SK-N-DZ (cell line): ENCODE results near the gene NXNL2.

Source experiments
- DNase-seq: peaks from one replicate; pipeline ENCODE4 v3.0.0-alpha.2; 2015; ENCODE audit warnings: low spot score

Gene NXNL2

DNA sequence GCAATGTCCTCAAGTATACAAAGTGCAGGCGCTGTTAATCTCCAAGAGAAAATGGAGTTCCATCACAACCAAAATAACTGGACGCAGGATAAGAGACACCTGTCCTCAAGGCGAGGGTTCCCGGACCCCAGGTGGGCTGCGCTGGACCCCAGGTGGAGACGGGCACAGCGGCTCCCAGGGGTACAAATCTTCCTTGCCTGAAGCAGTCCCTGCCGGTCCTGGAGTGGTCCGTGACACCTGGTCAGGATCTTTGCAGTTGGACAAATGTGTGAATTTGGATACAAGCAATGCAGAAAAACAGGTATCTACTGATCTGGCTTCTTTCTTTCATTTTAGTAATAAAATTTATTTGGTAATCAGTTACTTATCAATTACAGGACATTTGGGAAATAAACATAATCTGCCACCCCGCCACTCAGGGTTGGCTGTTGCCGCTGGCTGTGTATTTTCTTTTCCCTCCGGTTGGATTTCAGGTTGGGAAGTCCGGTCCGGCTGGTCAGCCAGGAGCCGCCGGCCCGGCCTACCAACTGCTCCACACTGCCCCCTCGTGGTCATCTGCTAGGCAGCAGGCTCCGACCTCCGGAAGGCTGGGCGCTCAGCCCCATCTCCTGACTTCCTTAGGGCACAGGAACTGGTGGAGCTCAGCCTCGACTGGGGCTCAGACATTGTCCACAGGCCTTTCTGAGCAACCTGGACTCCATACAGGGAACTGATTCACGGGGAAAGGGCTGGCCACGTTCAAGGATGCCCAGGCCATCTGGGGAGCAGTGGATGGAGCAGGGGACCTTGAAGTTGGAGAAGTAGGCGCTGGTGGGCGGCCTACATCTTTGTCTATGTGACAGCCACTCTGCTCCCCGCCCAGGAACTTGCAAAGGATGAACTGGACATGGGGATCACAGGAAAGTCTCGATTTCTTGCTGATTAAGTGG is 43.4 kb downstream of the NXNL2 start:
- peak; percentile 17 for DNase-seq

DNA sequence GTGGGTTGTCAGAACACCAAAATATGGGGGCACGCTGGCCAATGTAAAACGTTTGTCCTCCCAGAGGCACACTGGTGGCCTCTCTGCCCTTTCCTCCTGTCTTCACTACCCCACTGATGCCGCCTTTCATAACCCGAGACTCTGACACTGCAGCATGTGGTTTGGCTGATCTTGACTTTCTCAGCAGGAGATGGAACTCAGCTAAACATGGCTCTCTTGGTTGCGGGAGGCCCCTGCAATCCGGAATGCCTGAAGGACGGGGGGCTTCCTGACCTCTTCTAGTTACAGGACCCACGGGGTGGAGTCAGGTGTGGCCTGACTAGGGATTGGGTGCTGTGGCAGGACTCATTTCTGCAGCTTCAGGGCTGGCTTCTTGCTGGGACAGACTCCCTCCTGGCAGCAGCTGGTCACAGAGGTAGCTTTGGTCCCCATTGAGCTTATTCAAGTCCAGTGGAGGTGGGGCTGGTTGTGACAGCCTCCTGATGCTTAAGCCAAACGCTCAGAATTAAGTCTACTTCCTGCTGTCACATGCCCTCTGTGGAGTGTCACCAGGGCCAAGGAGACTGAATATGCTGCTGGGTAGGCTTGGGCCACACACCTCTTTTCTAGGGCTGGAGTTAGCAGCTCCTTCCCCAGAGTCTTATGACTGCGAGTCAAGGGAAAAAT is 44.2 kb downstream of the NXNL2 start:
- DNase-seq: no peak

DNA sequence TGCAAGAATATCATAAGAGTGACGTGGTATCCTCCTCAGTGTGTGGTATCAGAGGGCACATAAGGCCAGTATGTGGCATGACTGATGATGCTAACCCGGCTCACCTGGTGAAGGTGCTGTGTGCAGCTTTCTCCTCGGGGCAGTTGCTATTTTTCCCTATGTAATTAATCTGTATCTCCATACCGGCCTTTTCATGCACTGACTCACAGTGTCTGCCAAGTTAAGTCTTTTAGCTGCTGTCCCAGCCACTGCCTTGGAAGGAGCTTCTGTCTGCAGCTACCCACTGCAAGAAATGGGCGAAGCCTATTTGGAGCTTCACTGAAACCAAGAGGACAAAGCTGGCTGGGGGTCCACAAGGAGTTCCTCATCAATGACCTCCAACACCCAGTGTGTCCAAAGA is 46.0 kb downstream of the NXNL2 start:
- no peak for DNase-seq

DNA sequence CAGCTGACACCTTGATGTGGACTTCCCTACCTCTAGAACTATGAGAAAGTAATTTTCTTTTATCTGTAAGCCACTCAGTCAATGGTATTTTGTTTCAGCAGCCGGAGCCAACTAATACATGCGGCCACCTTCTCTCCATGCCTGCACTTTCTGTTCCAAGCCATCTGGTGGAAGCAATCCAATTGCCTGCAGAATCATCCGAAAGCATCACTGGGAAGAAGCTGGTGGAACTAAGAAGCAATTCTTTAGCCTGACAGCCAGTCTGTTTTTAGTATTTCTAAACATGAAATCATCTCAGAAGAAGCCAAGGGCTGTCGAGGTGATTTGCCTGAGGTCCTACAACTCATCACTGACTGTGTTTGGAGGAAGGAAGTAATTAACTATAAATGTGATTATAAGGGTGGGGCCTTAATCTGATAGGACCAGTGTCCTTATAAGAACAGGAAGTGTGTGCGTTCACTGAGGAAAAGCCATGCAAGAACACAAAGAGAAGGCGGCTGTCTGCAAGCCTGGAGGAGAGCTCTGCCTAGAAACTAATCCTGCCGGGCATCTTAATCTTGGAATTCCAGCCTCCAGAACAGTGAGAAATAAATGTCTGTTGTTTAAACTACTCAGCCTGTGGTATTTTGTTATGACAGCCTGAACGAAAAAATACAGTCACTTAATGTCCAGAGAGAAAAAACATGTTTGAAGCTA is 49.1 kb downstream of the NXNL2 start:
- DNase-seq: no peak

DNA sequence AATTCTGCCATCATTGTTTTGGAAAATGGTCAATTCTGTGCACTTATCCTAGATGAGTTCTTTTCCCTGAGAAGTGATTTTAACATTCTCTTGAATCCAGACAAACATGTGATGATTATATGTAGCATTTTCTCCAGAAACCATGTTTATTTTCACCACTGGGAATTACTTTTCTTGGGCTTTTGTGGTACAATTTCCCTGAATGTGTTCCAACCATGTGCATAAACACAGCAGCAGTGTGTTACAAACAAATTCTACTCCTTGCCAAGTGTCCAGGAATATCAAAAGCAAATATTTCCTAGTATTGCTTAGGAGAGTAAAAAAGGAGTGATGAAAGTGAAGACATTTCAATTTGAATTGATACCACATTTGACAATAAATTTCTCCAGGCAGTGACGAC is 50.4 kb downstream of the NXNL2 start:
- DNase-seq: no peak

DNA sequence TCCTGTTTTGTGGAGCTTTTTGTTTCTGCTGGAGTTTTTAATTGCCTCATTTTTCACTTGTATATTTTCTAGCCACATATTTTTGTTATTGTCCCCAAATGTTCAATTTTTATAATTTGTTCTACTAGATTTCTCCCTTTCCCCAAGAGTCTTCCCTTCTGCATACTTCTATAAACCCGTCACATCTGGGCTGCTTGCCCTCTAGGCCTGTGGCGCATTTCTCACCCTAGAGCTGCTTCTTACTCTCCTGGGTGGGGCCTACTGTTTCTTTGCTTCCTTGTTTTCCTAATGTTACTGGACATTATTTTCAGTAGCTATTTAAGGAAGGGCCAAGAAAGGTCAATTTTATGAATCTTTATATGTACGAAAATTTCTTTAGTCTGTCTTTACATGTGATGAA is 51.5 kb downstream of the NXNL2 start:
- DNase-seq: no peak

DNA sequence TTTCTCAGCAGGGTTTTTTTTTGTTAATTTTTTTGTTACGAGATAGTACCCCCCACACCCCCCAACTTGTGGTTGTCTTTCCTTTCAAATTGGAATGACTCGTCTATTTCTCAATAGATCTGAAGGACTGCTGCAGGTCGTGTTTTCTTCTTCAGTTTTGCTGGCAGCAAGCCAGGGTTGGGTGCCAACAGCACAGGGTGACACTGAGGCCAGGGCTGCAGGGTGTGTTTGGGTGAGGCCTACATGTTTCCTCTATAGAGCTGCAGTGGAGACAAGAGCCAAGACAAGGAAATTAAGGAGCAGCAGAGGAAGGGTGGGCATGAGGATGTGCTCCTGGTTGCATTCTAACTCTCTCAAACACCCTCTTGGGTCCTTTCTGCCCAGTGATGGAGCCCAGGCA is 52.2 kb downstream of the NXNL2 start:
- no peak for DNase-seq

DNA sequence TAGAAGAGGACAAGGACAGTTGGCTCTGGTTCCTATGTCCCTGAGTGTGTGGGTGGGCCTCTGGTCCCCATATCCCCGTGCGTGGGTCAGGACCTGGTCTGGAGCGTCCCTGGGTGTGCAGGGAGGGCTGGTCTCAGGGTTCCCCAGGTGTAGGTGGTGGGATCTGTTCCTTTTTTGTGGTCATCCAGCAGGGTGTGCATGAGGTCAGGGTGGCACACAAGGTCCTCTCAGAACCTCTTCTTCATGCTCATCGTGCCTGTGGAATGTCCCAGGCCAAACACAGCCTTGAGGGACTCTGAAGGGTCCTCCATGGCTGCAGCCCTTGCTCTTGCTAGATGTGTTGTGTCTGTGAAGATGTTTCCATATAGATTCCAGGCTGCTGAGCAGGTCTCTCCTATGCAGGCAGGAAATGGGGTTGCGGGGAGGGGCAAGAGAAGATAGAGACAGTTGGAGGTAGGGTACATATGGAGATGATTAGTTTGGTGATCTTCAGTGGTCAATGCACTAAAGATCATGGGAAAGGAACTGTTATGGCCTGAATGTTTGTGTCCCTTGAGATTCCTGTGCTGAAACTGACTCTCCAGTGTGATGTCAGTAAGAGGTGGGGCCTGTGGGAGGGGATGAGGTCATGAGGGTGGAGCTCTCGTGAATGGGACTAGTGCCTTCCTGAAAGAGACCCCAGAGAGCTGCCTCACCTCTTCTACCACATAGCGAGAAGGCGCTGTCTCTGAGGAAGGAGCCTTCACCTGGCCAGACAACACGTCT is 53.1 kb downstream of the NXNL2 start:
- no peak for DNase-seq

DNA sequence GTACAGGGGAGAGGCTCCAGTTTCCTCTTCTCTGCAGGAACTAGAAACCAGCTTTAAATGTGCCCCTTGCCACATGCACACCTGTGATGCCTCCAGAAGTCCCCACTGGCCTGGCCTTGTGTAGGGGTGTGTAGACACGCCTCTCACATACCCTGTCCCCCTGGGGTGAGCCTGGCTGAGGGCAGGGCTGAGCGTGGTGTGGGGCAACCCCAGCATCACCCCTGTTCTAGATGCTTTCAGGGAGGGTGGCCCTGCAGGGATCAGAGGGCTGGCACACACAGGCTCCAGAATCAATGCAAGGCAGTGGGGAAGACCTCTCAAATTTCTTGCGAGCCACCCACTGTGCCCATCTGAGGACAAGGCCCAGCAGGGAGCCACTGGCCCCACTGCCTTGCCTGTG is 54.7 kb downstream of the NXNL2 start:
- DNase-seq: no peak

DNA sequence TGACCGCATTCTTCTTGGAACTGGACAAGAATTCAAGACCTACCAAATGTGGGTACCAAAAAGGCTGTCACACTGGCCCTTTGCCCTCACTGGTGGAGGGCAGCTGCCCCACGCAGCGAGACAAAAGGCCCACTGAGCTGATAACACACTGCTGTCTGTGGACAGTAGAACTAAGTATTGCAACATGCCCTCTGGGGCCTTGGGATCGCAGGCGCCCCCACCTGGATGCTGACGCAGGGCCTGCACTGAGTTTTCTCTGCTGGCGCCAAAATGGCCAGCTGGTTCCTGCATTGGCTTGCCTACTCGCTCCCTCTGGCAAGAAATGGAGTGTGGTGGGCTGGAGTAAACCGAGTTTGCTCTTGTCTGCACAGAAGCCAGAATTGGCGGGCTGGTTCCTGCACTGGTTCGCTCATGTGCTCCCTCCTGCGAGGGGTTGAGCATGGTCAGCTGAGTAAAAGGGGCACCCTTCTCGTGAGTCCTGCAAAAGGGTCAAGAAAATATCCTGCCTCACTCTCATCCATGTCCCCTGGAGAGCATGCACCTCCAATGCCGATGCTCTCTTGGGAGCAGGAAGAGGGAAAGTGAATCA is 55.7 kb downstream of the NXNL2 start:
- no peak for DNase-seq

DNA sequence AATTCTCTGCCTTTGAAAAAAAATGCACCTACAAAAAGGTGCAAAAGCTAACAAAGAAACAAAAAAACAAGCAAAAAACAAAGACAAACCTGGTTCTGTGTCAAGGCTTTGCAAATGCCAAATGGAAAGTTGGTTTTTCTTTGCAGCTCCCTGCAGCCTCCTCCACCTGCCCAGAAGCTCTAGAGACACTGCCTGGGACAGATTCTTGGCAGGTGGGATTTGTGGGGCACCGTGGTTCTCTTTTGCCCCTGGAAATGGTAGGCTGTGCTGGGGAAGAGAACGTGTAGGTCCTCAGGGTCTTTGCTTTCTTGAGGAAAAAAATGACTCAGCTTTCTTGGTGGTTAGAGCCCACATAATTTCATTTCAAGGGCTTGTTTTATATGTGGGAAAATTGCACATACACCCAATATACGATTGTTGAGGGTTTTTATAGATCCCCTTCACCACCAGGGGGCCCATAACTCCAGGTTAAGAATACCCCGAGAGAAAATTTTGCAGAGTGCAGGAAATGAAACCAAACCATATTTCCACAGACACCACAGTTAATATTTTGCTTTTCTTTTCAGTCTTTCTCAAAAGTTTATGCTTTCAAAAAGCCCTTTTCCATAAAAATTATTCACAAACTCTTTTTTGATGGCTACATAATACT is 58.7 kb downstream of the NXNL2 start:
- DNase-seq: no peak
